HTR-8/SVneo (cell line): Measurements from ENCODE around the gene COL6A2.
"Not testable (repeated sequence)": the region's sequence is repeated elsewhere in the genome, so short reads cannot be mapped to it uniquely, and the experiment has no call there.

Source experiments
- DNase-seq: peaks from one replicate; pipeline ENCODE4 v3.0.0; 2011; ENCODE audit warnings: low spot score, mixed read lengths; ENCODE audit not compliant: insufficient read length
- FAIRE-seq: peaks from 2 replicates; lab custom pipeline; 2011; peaks lifted over from hg19 to GRCh38; lab: Jason Lieb, UNC

Gene COL6A2

DNA sequence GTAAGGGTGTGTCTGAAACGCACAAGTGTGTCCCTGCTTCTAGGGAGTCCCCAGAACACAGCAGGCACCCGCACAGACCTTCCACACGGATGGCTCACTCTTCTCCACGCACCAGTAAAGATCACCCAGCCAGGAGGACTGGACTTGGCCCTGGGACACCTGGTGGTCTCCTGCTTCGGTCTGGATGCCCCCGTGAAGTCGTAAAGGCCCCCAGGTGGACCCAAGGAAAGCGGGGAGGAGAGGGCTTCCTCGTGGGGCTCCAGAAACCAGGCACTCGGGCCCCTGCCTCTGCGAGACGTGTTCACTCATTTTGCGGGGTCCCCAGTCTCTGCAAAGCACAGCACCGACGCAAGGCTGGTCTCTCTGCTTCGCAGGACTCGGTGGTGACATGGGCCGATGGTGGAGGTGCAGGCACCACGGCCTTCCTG lies 20.2 kb upstream of the COL6A2 start:
- no peak for FAIRE-seq
- DNase-seq, result no peak

DNA sequence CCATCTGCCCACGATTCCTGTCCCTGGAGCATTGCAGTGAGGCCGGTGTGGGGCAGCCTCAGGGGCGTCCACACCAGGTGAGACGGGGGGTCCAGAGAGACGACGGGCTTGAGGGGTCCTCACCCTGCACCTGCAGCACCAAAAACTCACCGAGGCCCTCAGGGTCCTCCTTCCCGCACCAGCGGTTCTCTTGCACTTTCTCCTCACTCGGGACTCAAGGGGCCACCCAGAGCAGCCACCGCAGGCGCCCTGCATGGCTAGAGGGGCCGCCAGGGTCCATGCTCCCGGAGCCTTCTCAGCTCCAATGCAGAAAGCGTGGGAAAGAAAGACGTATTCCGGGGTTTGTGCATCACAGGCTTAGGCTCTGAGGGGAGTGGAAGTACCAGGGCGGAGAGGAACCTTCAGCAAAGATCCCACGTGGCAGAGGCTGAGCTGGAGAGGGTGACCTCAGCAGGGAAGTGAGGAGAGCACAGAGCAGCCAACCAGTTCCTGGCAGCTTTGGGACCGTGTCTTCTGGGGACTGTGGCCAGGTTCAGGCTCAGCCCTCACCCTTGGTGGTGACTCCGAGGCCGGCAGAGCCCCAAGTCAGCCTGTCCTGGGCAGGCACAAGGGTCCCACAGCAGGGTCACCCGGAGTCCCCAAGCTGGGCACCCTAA lies 19.5 kb upstream of the COL6A2 start:
- no peak for DNase-seq
- FAIRE-seq, result no peak

GRCh38 chr21:46078978-46079351 lies 18.9 kb upstream of the COL6A2 start:
- DNase-seq, result no peak
- no peak for FAIRE-seq

DNA sequence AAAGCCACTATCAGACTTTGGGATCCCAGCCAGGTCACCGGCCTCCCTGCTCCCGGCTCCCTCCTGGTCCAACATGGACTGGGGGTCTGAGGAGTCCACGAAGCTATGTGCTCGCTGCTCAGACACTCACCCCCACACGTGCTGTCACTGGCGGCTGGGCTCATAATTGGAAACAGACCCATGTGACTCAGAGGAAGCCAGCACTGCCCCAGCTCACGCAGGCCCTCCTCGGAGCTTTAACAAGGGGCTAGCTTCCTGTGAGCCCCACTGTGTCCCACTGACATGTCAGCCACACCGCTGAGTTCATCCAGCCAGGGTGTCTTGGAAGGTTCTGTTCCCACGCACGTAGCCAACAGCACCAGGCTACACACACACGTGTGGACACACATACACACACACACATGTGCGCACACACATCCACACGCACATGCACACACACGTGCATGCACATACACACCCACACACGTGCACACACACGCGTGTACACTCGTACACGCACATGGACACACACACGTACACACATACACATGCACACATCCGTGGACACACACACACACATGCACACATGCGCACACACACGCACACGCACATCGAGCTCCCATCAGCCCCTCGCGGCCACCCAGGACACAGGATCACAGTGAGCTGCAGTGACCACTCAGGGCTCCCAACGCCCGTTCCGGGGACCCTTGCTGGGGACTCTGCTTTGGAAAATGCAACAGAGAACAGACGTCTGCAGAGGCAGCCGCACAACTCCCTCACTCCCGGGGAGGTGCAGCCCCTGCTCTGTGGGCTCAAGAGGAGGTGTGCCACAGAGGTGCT lies 18.4 kb upstream of the COL6A2 start:
- DNase-seq, result no peak
- peak; percentile 99 for FAIRE-seq

GRCh38 chr21:46080171-46081021 lies 17.5 kb upstream of the COL6A2 start:
- DNase-seq (no peak), FAIRE-seq (no peak)

DNA sequence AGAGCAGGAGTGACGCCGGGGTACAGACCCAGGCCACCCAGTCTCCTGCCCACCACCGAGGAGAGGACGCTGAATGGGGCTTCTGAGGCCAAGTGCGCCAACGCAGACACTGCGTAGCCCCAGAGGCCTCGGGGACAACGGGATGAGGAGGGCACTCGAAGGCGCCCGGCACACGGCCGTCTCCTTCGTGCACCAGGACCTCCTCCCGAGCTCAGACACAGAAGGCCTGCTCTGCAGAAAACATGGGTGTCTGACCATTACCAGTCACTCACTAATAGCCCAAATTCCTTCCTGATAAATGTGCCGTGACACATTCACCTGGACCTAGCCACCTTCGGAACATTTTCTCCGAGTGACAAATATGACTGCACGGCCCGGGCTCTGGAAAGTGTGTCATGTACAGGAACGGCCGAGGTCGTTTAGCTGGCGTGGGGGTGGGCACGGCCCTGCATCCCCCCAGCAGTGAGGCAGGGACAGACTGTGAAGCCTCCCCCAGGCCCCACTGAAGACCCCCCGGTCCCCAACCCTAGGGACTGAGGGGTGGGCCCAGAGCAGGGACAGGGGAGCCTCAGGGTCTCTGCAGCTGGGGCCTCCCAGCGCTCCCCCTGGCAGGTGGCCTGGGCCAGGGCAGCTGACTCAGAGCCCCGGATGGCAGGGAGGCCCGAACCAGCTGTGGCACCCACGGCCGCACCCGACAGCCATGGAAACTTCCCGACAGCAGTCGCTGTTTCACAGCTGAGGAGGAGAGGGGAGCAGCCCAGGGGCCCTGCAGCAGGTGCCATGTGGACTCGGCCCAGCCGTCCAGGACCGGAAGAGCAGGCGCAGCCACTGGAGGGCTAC lies 16.7 kb upstream of the COL6A2 start:
- FAIRE-seq, result no peak

DNA sequence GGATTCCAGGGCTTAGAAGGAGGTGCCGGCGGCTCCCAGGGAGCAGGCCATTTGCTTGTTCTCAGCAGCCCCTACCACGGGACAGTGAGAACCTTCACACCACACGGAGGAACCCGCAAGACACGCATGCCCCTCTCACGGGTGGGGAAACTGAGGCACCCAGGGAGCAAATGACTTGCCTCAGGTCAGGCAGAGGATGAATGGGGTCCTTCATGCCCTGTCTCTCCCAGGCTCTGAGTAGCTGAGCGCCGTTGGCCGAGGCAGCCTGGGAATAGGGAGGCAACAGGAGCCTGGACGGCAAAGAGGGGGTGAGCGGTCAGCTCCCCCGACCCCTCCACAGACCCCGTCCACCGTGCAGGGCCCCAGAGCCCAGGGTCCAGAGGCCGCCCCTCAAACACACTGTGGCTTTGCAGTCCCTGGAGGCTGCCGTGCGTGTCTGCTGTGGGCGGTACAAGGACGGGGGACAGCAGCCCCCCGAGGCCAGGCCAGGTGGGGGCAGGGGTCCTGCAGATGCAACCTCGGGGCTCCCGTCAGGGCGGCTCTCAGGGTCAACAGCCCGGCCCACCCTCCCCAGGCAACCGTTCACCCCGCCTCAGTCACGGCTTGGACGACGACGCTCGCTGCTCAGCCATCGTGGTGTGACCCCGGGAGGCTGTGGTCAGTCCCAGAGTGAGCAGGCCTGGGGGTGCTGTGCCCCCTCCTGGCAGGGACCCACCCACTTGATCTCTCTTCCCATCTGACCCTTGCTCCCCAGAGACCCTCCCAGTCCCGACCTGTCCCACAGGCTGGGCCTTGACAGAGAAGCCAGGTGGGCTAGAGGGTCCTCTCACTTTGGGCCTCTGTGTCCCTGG lies 15.8 kb upstream of the COL6A2 start:
- FAIRE-seq (no peak), DNase-seq (no peak)

More for the DNA sequence above, 16.7 kb upstream of the COL6A2 start:
- no peak for DNase-seq

GRCh38 chr21:46082713-46082962 lies 15.3 kb upstream of the COL6A2 start:
- DNase-seq, result no peak
- no peak for FAIRE-seq

DNA sequence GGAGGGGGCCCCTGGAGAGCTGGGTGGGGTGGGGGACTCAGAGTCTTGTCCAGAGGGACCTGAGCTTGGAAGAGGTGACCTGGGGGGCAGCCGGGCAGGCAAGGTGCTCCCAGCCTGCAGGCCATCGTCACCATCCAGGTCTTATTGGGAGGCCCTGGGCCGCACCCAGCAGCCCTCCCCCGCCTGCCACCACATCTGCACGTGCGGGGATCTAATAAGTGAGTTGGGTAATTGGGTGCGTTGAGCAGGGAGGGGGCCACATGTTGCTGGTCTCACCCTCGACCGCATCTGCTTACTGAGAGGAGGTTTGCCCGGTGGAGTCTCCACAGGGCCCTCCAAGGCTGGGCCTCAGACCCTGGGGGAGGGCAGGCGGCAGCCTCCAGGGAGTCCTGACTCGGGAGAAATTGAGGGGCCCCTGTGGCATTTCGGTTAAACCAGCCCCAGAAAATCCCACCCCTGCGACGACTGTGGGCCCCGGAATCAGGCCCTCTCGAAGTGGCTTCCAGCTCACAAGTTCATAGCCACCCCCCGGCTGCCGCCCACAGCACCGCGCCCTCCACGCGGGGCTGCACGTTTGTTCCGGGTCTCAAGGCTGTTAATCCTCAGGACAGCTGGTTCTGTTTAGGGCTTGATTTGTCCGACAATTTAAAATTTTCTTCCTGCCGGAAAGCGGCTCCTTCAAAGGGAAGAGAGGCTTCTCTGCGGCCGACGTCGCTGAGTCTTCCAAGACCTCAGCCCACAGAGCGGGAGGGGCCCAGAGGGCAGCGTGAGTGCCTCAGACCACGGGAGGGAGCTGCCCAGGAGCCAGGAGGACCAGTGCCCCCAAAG lies 14.7 kb upstream of the COL6A2 start:
- no peak for DNase-seq
- FAIRE-seq, result no peak

GRCh38 chr21:46083791-46084561 lies 13.9 kb upstream of the COL6A2 start:
- no peak for DNase-seq
- no peak for FAIRE-seq

- DNase-seq (no peak), FAIRE-seq (no peak)
Measured at GRCh38 chr21:46084709-46085108, 13.2 kb upstream of the COL6A2 start.

GRCh38 chr21:46085259-46085658 lies 12.7 kb upstream of the COL6A2 start:
- peak; percentile 33 for FAIRE-seq
- DNase-seq, result not testable (repeated sequence)

- DNase-seq (no peak), FAIRE-seq (no peak)
Measured at GRCh38 chr21:46087641-46088040, 10.3 kb upstream of the COL6A2 start.

GRCh38 chr21:46088189-46088588 lies 9.7 kb upstream of the COL6A2 start:
- DNase-seq, result no peak
- no peak for FAIRE-seq

GRCh38 chr21:46089285-46089684 lies 8.6 kb upstream of the COL6A2 start:
- no peak for DNase-seq
- FAIRE-seq, result no peak

DNA sequence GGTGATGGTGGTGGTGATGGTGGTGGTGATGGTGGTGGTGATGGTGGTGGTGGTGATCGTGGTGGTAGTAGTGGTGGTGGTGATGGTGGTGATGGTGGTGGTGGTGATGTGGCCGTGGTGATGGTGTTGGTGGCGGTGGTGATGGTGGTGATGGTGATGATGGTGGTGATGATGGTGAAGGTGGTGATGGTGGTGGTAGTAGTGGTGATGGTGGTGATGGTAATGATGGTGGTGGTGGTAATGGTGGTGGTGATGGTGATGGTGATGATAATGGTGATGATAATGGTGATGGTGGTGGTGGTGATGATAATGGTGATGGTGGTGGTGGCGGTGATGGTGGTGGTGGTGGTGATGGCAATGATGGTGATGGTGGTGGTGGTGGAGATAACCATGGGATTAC lies 6.8 kb upstream of the COL6A2 start:
- DNase-seq (no peak), FAIRE-seq (peak; percentile 100)

GRCh38 chr21:46091631-46092025 lies 6.3 kb upstream of the COL6A2 start:
- DNase-seq, result no peak
- FAIRE-seq, result no peak
